NCI-H748 (cell line): ENCODE results near the gene ALDH1A2.
"Not testable (repeated sequence)": the region's sequence is repeated elsewhere in the genome, so short reads cannot be mapped to it uniquely, and the experiment has no call there.

Experiments
- DNase-seq: peaks from one replicate; lab custom pipeline; 2025; ENCODE audit not compliant: unreplicated experiment; lab: John Stamatoyannopoulos, UW

The ALDH1A2 gene

GRCh38 chr15:58043192-58043903 is 22.2 kb downstream of the ALDH1A2 start:
- DNase-seq: peak; percentile 17

- DNase-seq: no peak
Observed at GRCh38 chr15:58042006-58042405, 23.5 kb downstream of the ALDH1A2 start.

GRCh38 chr15:58040150-58040549 is 25.4 kb downstream of the ALDH1A2 start:
- DNase-seq: no peak

- peak; percentile 28 for DNase-seq
Observed at GRCh38 chr15:58039079-58040035, 26.2 kb downstream of the ALDH1A2 start.

- peak; percentile 56 for DNase-seq
Observed at GRCh38 chr15:58038426-58039078, 27.0 kb downstream of the ALDH1A2 start.

GRCh38 chr15:58037723-58038301 is 27.7 kb downstream of the ALDH1A2 start:
- DNase-seq: no peak

GRCh38 chr15:58036579-58036978 is 28.9 kb downstream of the ALDH1A2 start:
- no peak for DNase-seq

- DNase-seq: not testable (repeated sequence)
Observed at GRCh38 chr15:58028392-58028791, 37.1 kb downstream of the ALDH1A2 start.

GRCh38 chr15:58026552-58026951 is 39.0 kb downstream of the ALDH1A2 start:
- DNase-seq: no peak

- DNase-seq: no peak
Observed at GRCh38 chr15:58026051-58026450, 39.5 kb downstream of the ALDH1A2 start.

- no peak for DNase-seq
Observed at GRCh38 chr15:58021332-58022230, 43.9 kb downstream of the ALDH1A2 start.

GRCh38 chr15:58019503-58020376 is 45.8 kb downstream of the ALDH1A2 start:
- DNase-seq: no peak

GRCh38 chr15:58017869-58018268 is 47.6 kb downstream of the ALDH1A2 start:
- no peak for DNase-seq

GRCh38 chr15:58016581-58017175 is 48.8 kb downstream of the ALDH1A2 start:
- DNase-seq: no peak

- DNase-seq: no peak
Observed at GRCh38 chr15:58015565-58015964, 49.9 kb downstream of the ALDH1A2 start.

GRCh38 chr15:58014470-58014869 is 51.0 kb downstream of the ALDH1A2 start:
- no peak for DNase-seq

GRCh38 chr15:58014040-58014439 is 51.5 kb downstream of the ALDH1A2 start:
- DNase-seq: no peak

- DNase-seq: peak; percentile 14
Observed at GRCh38 chr15:58010983-58011382, 54.5 kb downstream of the ALDH1A2 start.

- no peak for DNase-seq
Observed at GRCh38 chr15:58003810-58004209, 61.7 kb downstream of the ALDH1A2 start.
